Measurements from ENCODE around the gene MX2.
"Not testable (repeated sequence)": the region's sequence is repeated elsewhere in the genome, so short reads cannot be mapped to it uniquely, and the experiment has no call there.

Gene MX2

DNA sequence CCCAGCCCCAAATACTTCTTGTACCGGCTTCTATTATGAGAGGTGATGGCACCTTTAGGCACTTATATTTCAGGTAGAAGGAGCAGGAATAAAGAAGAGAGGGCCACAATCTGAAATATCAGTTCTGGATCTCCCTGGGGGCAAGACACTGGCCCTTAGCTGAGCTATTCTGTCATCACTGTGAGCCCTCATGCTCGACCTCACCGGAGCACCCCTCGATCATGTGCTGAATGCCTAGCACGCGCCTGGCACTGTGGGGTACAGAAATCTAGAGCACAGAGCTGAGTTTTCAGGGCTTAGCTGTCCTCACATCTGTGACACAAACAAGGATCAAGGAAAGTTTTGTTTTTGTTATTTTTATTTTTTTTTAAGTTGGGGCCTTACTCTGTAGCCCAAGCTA is 56.6 kb downstream of the MX2 start:
- no peak for ATAC-seq
- no peak for DNase-seq

DNA sequence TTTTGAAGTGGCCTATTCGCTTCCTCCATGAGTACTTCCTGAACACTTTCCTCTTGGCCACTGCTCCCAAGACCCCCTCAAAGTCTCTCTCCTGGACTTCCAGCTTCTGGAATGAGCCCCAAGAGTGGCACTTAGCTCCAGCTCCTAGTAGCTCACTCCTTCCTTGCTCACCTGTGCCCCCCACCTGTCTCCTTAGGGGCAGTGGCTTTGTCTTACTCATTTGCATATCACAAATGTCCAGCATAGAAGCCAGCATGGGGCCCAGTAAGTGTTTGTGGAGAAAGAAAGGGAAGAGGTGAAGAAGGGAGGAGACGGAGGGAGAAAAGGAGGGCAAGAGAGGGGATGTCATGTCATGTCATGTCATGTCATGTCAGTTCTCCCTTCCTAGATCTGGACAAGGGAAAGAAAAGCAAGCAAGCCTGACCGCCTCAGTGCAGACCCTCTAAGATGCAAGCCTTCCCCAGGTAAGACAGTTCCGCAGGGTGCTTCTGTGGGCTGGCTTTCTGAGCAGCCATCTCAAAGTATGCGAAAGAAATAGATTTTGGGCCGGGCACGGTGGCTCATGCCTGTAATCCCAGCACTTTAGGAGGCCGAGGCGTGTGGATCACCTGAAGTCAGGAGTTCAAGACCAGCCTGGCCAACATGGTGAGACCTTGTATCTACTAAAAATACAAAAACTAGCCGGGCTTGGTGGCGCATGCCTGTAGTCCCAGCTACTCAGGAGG is 57.3 kb downstream of the MX2 start:
- DNase-seq (no peak), ATAC-seq (no peak)

DNA sequence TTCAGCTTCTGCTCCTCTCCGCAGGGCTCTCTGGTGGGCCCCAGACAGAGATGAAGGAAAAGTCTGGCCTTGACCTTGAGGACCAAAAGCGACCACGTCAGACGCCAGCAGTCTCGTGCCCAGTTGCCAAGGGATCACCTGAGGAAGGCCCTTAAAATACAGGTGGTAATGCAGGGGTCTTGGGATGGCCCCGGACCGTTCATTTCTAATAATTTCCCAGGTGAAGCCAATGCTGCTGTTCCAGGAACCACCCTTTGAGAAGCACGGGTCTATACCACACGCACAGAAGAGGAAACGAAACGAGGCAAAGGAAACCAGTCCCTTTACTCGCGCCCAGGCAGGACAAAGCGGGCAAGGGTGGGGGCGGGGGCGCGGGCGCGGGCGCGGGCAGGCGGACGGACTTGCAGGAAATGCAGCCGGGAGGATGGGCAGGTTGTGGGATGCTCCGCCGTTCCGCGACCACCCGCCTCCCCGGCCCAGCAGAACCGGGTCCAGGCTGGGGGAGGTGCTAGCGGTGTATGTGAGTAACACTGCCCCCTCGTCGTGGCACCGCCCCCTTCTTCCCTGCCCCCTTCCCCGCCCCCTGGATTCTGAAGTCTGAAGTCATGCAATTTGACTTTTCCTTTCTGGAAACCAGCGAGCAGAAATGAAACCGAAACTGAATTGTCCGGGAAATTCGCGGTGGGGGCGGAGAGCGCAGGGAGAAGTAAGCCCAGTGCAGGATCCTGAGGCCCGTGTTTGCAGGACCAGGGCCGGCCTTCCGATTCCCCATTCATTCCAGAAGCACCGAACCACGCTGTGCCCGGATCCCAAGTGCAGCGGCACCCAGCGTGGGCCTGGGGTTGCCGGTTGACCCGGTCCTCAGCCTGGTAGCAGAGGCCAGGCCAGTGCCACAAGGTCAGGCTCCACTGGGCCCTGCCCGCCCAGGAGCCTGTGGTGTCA is 58.4 kb downstream of the MX2 start:
- peak; percentile 55 for DNase-seq
- peak; percentile 80 for ATAC-seq

DNA sequence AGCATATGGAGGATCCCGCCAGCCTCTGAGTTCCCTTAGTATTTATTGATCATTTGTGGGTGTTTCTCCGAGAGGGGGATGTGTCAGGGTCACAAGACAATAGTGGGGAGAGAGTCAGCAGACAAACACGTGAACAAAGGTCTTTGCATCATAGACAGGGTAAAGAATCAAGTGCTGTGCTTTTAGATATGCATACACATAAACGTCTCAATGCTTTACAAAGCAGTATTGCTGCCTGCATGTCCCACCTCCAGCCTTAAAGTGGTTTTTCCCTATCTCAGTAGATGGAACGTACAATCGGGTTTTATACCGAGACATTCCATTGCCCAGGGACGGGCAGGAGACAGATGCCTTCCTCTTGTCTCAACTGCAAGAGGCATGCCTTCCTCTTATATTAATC is 59.2 kb downstream of the MX2 start:
- ATAC-seq, DNase-seq: not testable (repeated sequence)

DNA sequence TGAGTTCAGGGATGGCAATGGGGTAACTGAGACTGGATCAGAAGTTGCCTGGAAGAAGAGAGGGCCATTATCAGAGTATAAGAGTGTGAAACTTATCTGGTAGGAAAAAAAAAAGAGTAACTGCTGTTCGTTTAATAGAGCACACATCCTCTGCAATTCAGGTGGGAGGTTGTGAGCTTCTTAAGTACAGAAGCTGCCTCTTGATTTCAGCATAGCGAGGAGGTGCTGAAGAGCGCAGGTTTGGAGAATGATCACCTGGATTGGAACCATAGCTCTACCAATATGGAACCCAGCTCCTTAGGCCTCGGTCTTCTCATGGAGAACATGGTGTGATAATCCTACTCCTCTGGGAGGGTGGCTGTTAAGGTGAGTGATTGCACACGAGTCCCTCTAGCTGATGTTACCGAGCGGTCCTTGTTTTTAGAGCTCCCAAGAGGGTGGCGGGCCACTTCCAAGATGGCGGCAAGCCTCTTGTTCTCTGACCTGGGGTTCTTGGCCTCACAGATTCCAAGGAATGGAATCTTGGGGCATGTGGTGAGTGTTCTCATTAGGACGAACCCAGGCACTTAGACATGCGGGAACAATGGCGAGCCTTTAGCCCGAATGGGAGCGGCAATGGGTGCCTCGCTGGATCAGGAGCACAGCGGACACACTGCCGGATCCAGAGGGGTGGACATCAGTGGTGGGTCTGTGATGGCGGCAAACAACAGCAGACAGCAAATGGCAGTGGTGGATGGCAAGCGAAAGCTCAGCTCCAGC is 60.9 kb downstream of the MX2 start:
- DNase-seq (no peak), ATAC-seq (no peak)

DNA sequence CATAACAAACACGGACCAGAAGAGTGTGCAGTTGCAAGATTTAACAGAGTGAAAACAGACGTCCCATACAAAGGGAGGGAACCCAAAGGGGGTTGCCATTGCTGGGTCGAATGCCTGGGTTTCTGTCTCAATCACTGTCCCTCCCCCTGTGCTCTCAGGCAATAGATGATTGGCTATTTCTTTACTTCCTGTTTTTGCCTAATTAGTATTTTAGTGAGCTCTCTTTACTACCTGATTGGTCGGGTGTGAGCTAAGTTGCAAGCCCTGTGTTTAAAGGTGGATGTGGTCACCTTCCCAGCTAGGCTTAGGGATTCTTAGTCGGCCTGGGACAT is 61.4 kb downstream of the MX2 start:
- DNase-seq, ATAC-seq: not testable (repeated sequence)

DNA sequence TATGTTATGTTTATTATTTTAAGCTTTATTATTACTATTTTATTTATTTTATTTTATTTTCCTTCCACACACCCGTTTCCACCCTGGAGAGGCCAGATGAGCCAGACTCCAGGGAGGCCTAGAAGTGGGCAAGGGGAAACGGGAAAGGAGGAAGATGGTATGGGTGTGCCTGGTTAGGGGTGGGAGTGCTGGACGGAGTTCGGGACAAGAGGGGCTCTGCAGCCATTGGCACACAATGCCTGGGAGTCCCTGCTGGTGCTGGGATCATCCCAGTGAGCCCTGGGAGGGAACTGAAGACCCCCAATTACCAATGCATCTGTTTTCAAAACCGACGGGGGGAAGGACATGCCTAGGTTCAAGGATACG is 63.7 kb downstream of the MX2 start:
- DNase-seq (no peak), ATAC-seq (no peak)

DNA sequence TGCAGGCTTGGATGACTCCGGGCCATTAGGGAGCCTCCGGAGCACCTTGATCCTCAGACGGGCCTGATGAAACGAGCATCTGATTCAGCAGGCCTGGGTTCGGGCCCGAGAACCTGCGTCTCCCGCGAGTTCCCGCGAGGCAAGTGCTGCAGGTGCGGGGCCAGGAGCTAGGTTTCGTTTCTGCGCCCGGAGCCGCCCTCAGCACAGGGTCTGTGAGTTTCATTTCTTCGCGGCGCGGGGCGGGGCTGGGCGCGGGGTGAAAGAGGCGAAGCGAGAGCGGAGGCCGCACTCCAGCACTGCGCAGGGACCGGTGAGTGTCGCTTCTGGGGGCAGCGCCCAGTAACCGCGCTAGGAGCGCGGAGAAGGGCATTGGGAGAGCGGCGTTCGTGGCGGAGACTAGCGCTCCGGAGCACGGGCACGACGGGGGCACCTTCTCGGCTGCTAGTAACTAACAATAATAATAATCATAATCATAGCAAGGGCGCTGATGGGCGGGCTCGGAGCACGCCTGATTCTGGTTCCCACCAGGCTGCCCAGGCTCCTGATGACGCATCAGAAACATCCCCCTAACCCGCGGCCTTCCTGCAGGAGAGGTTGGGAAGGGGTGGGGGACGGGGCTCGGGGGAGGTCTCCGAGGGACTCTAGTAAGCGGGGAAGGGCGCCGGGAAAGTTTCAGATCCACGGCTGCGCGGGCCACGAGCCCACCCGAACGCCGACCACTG is 64.3 kb downstream of the MX2 start, which contains the start of gene MX1:
TSS of gene MX1 (plus strand) at position 286 of the 722 bp plus-strand sequence. CDS start 5,832 bp downstream, outside the sequence.
- ATAC-seq: peak; percentile 96
- DNase-seq: peak; percentile 83

DNA sequence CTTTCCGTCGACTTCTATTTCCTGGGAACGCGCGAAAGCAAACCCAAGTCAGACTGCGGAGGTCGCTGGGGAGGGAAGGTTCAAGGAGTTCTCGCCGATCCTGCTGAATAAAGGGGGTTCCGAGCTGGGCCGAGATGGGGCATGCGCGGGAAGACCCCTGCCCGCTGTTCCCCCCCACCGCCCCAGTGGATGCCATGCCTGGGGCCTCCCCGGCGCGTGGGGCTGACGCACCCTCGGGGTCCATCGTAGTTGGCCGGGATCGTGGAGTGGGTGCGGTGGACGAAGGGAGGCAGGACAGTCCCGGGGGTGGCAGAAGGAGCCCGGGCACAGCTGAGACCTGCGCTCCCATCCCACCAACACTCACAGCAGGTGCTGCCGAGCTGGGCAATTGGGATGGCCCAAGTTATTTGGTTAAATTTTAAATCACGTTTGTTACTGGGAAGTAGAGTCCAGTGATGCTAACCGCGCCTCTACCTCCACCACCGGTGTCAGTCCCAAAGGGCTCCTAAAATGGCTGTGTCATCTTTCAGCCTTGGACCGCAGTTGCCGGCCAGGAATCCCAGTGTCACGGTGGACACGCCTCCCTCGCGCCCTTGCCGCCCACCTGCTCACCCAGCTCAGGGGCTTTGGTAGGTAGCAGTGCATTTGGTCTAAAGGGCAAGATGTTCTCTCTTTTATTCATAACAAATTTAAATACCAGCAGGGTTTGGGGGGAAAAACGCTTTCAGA is 65.0 kb downstream of the MX2 start:
- DNase-seq: peak; percentile 42
- ATAC-seq: peak; percentile 12

DNA sequence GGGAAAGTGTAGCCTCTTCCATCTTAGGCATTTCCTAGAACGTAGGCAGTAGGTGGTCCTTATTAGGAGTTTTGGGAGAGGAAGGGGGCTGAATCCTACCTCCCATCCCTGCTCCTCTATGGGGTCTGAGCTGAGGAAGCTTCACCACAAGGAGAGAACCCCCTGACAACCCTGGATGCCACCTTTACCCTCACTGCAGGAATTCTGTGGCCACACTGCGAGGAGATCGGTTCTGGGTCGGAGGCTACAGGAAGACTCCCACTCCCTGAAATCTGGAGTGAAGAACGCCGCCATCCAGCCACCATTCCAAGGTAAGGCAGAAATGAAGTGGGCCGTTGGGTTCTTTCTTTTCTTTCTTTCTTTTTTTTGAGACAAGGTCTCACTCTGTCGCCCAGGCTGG is 65.7 kb downstream of the MX2 start:
- no peak for DNase-seq
- no peak for ATAC-seq

DNA sequence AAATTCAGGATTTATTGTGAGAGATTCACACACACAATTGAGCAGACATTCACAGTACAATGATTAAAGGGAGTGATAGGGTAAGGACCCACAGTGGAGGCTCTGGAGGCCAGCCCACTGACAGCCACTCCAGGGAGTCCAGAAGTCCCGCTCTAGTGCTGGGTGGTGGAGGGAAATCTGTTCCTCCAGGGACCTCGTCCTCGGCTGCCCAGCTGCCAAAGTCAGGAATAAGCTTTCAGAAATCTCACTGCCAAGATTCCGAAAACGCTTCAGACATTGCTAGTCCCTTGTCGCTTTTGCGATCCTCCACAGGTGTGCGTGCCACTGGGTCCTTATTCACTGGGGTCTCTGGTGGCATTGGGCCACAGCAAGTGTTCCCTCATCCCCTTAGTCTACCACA is 66.5 kb downstream of the MX2 start:
- ATAC-seq (no peak), DNase-seq (no peak)

DNA sequence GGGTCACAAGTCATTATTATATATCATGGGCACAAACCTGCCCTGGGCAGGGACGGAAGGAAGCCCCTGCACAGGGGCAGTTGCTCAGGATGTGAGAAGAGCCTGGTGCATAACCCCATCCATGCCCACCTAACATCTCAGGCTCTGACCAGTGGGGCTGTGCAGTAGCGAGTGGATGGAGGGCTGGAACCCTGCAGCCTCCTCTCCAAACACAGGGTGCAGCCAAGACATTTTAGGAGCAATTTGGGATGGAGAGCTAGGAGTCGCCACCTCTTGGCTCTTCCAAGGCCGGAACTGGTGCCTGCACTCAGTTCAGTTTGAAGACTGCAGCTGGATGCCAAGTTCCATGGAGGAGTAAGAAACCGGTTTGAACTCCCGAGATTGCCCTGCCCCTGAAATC is 67.0 kb downstream of the MX2 start:
- DNase-seq (no peak), ATAC-seq (no peak)

DNA sequence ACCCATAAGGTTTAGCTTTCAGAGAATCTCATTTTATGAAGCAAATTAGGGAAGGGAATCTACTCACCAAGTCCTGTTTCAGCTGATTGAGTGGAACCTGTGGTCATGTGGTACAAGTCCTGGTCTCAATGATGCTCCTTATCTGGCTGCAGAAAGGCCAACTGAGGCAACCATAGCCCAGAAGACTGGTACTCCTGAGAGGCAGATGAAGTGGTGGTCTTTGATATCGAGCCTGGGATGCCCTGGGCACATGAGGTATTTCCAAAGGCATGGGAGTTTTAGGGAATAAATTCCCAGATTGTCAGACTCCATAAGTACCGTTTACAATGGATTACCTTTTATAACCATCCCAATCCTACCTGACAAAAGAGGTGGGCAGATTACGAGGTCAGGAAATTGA is 67.5 kb downstream of the MX2 start:
- DNase-seq (no peak), ATAC-seq (no peak)

DNA sequence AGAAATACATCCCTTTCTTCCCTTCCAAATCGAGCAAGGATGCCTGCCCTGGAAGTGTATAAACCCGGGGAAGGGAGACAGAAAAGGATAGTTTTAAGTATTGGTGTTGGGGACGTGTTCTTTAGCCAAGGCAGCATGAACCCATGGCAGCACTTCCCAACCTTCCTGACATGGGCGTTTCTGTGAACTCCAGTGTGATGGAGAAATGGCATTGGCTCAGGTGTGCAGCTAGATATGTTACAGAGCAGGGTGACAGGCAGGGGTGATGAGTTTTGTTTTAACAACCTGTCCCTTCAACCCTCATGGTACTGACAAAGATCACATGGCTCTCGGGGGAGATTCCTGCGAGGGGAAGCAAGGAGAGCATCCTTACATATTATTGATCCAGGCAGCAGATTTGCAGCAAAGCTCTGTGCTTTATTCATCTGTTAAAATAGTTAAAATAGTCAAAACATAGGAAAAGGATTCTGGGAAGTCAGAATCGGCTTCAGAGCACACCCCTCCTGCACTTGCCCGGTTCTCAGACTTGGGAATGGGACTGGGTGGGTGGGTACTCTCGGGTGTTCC is 68.2 kb downstream of the MX2 start:
- ATAC-seq: no peak

DNA sequence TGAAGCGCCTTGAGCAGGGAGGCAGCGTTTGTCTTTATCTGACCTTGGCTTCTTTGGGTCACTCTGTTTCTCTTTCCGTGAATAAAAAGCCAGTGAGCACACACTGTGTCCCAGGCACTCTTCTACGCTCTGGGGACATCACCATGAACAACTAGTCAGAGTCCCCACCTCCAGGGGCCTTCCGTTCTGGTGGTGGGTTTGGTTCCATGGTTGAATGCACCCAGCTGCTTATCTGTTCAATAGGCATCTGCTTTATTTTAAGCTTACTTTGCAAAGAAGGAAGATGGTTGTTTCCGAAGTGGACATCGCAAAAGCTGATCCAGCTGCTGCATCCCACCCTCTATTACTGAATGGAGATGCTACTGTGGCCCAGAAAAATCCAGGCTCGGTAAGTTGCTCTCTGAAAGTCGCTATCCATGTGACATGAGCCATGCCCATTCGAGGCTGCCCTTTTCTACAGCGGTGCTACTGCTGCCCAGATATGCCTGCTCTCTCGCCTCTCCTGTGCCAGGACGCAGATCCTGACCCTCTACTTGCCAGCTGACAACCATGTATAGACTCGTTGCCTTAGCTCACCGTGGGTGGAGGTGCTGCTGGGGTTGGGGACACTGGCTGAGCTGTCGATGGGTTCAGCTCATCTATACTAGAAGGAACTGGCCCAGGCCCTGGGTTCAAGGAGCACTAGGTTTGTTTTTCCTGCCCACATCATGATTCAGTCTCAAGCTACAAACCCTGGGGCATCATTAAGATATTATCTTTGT is 70.1 kb downstream of the MX2 start:
- no peak for ATAC-seq
- DNase-seq: no peak

More for the DNA sequence above, 68.2 kb downstream of the MX2 start:
- DNase-seq: no peak

DNA sequence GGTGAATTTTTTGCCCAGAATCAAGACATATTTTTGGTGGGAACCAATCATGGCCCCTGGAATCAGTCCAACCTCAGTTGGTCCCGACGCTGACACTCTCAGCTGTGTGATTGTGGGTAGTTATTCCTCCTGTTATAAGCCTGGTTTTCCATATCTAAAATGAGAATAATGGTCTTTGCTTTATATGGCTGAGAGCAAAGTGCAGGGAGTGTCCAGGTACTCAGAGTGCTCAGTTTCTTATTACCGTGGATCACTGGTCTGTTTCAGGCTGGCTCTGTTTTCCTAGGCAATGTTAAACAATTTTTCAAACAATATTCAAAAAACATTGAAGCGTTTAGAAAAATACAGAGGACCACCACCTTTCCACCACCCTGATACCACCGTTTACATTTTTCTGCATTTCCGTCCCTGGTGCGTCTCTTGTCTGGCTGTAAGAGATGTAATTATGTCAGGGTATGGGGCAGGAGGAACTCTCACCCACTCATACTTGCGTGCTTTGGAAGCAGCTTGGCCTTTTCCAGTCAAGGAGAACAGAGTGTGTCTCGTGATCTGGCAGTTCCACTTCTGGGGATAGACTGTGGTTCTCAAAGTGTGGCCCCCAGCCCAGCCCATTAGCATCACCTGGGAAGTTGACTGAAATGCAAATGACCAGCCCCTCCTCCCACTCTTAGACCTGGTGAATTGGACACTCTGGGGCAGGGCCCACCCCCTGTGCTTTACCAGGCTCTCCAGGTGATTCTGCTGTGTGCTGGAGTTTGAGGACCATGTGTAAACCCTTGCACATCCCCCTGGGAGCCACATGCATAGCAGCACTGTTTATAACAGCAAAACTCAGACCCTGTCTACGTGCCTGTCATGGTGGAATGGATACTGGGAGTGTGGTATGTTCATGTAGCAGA is 71.0 kb downstream of the MX2 start:
- no peak for ATAC-seq

DNA sequence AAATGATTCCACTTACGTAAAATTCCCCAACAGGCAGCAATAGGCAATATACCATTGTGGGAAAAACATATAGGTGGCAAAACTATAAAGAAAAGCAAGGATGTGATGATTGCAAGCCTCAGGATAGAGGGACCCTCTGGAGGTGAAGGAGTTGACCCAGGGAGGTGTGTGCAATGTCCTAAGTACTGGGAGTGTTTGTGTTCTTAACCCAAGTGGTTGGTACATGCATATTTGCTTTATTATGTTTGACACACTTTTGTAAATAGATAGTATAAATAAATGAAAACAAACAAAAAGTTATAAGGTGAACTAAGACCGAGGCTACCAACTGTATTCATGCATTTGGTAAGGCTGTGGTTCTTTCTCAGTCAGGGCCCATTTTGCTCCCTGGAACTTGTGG is 71.7 kb downstream of the MX2 start:
- ATAC-seq (no peak), DNase-seq (no peak)

More for the DNA sequence above, 71.0 kb downstream of the MX2 start:
- DNase-seq: no peak

DNA sequence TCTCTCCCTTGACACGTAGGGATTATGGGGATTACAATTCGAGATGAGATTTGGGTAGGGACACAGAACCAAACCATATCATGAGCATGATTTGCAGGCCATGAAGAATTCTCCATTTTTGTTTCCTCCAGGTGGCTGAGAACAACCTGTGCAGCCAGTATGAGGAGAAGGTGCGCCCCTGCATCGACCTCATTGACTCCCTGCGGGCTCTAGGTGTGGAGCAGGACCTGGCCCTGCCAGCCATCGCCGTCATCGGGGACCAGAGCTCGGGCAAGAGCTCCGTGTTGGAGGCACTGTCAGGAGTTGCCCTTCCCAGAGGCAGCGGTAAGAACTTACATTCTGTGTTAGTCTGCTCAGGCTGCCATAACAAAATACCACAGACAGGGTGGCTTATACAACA is 73.9 kb downstream of the MX2 start:
- ATAC-seq (no peak), DNase-seq (no peak)

DNA sequence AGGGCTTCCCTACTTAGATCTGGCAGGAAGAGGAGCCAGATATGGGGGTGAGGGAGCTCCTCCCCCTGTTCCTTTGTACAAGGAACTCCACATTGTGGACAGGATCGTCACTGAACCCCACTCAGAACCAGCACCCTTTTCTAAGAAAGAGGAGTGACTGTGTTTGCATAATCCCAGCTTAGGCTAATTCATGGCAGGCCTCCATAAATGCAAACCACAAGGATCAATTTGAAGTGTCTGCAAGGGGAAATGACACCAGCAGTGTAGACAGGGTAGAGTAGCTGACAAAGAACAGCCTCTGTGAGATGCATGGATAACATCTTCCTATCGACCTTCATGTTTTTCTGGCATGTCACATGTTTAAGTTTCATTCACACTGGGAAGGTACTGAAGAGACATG is 75.9 kb downstream of the MX2 start:
- ATAC-seq (no peak), DNase-seq (no peak)
